ENCODE measurements around the gene KCNAB1. TPM values are rescaled to one million over a fixed set of nuclear protein-coding genes. Genes with fewer than 3 reads are reported as not detected.

KCNAB1 gene
- total RNA-seq, 1 donor from 2014 or later: 16.5 TPM

- H3K36me3 Mint-ChIP-seq (ENCODE audit: unreplicated experiment): peaks cover 5% of the 10 kb centered on the region
- no peak for DNase-seq
- no peak overlapping the region for H3K4me3 Mint-ChIP-seq (ENCODE audit: unreplicated experiment)
- no peaks in the 10 kb centered on the region for H3K27me3 Mint-ChIP-seq (ENCODE audit: unreplicated experiment)
- peaks cover 2% of the 10 kb centered on the region for H3K4me1 Mint-ChIP-seq (ENCODE audit: low read depth, unreplicated experiment)
- H3K27ac Mint-ChIP-seq (ENCODE audit: unreplicated experiment): no peak overlapping the region
- H3K9me3 Mint-ChIP-seq (ENCODE audit: unreplicated experiment): no peaks in the 10 kb centered on the region
- TF ChIP-seq CTCF (IDR thresholded peaks at IDR 0.05; ENCODE audit: partially characterized antibody, unreplicated experiment): no peak
Observed at GRCh38 chr3:156455839-156456238, 335.5 kb downstream of the KCNAB1 start.

- H3K9me3 Mint-ChIP-seq (ENCODE audit: unreplicated experiment): no peaks in the 10 kb centered on the region
- peaks cover 2% of the 10 kb centered on the region for H3K4me1 Mint-ChIP-seq (ENCODE audit: low read depth, unreplicated experiment)
- no peak overlapping the region for H3K27ac Mint-ChIP-seq (ENCODE audit: unreplicated experiment)
- DNase-seq: no peak
- no peak for TF ChIP-seq CTCF (IDR thresholded peaks at IDR 0.05; ENCODE audit: partially characterized antibody, unreplicated experiment)
- H3K4me3 Mint-ChIP-seq (ENCODE audit: unreplicated experiment): no peak overlapping the region
- H3K27me3 Mint-ChIP-seq (ENCODE audit: unreplicated experiment): no peaks in the 10 kb centered on the region
- peaks cover 5% of the 10 kb centered on the region for H3K36me3 Mint-ChIP-seq (ENCODE audit: unreplicated experiment)
Observed at GRCh38 chr3:156456771-156457224, 336.4 kb downstream of the KCNAB1 start.

- H3K27ac Mint-ChIP-seq (ENCODE audit: unreplicated experiment): no peak overlapping the region
- peaks cover 4% of the 10 kb centered on the region for H3K4me1 Mint-ChIP-seq (ENCODE audit: low read depth, unreplicated experiment)
- no peaks in the 10 kb centered on the region for H3K27me3 Mint-ChIP-seq (ENCODE audit: unreplicated experiment)
- no peak for TF ChIP-seq CTCF (IDR thresholded peaks at IDR 0.05; ENCODE audit: partially characterized antibody, unreplicated experiment)
- peaks cover 5% of the 10 kb centered on the region for H3K36me3 Mint-ChIP-seq (ENCODE audit: unreplicated experiment)
- no peak for DNase-seq
- no peak overlapping the region for H3K4me3 Mint-ChIP-seq (ENCODE audit: unreplicated experiment)
- H3K9me3 Mint-ChIP-seq (ENCODE audit: unreplicated experiment): no peaks in the 10 kb centered on the region
Observed at GRCh38 chr3:156459434-156459833, 339.1 kb downstream of the KCNAB1 start.

- no peak overlapping the region for H3K27ac Mint-ChIP-seq (ENCODE audit: unreplicated experiment)
- peaks cover under 1% of the 10 kb centered on the region for H3K9me3 Mint-ChIP-seq (ENCODE audit: unreplicated experiment)
- no peaks in the 10 kb centered on the region for H3K27me3 Mint-ChIP-seq (ENCODE audit: unreplicated experiment)
- H3K4me3 Mint-ChIP-seq (ENCODE audit: unreplicated experiment): no peak overlapping the region
- H3K36me3 Mint-ChIP-seq (ENCODE audit: unreplicated experiment): peaks cover 5% of the 10 kb centered on the region
- no peak for TF ChIP-seq CTCF (IDR thresholded peaks at IDR 0.05; ENCODE audit: partially characterized antibody, unreplicated experiment)
- no peak for DNase-seq
- H3K4me1 Mint-ChIP-seq (ENCODE audit: low read depth, unreplicated experiment): peaks cover 2% of the 10 kb centered on the region
Observed at GRCh38 chr3:156460206-156460611, 339.8 kb downstream of the KCNAB1 start.

- Mint-ChIP-seq H3K27ac (ENCODE audit: unreplicated experiment) (no peak overlapping the region), H3K27me3 (ENCODE audit: unreplicated experiment) (no peaks in the 10 kb centered on the region), H3K36me3 (ENCODE audit: unreplicated experiment) (peaks cover 5% of the 10 kb centered on the region), H3K4me1 (ENCODE audit: low read depth, unreplicated experiment) (peaks cover 2% of the 10 kb centered on the region), H3K4me3 (ENCODE audit: unreplicated experiment) (no peak overlapping the region), H3K9me3 (ENCODE audit: unreplicated experiment) (peaks cover 2% of the 10 kb centered on the region)
- DNase-seq: no peak
- TF ChIP-seq CTCF (IDR thresholded peaks at IDR 0.05; ENCODE audit: partially characterized antibody, unreplicated experiment): no peak
Observed at GRCh38 chr3:156461889-156462288, 341.5 kb downstream of the KCNAB1 start.
